Endothelial cell (in vitro differentiated cells): ENCODE results near the gene CYP27A1. TPM values are rescaled to one million over a fixed set of nuclear protein-coding genes. Genes with fewer than 3 reads are reported as not detected.

Source experiments
- DNase-seq: peaks from one replicate; pipeline ENCODE4 v3.0.0; 2021; ENCODE audit warnings: low spot score
- H3K27ac Mint-ChIP-seq: one replicate; pipeline ENCODE4 v1.8.0; 2021; ENCODE audit warnings: mixed read lengths, inconsistent platforms; ENCODE audit not compliant: unreplicated experiment
- H3K27me3 Mint-ChIP-seq: one replicate; pipeline ENCODE4 v1.8.0; 2021; ENCODE audit warnings: mild to moderate bottlenecking, moderate library complexity, mixed read lengths, inconsistent platforms; ENCODE audit not compliant: unreplicated experiment
- H3K36me3 Mint-ChIP-seq: one replicate; pipeline ENCODE4 v1.8.0; 2021; ENCODE audit warnings: mild to moderate bottlenecking, low read depth, mixed read lengths, inconsistent platforms; ENCODE audit not compliant: unreplicated experiment
- H3K4me1 Mint-ChIP-seq: one replicate; pipeline ENCODE4 v1.8.0; 2021; ENCODE audit warnings: mild to moderate bottlenecking, mixed read lengths, inconsistent platforms; ENCODE audit not compliant: unreplicated experiment
- H3K4me3 Mint-ChIP-seq: one replicate; pipeline ENCODE4 v1.8.0; 2021; ENCODE audit warnings: mild to moderate bottlenecking, mixed read lengths, inconsistent platforms; ENCODE audit not compliant: unreplicated experiment
- H3K9me3 Mint-ChIP-seq: one replicate; pipeline ENCODE4 v1.8.0; 2021; ENCODE audit warnings: mixed read lengths, inconsistent platforms; ENCODE audit not compliant: unreplicated experiment
- total RNA-seq: library from RNA; stranded (reverse); fragmentation: NEBNext Ultra II Directional; extraction: Animal tissue kit (Norgen Biotek cat#: 25700); gene quantifications from one replicate; pipeline ENCODE4 v1.2.1, GENCODE V29; 2021; ENCODE audit not compliant: unreplicated experiment
- TF ChIP-seq, protein P1 (sequence below): fragments of 200-600 bp; sonication (generic); IDR thresholded peaks from one replicate; pipeline ENCODE4 v1.5.0; 2021; ENCODE audit warnings: antibody characterized with exemption; ENCODE audit not compliant: unreplicated experiment

Gene CYP27A1
- total RNA-seq, 1 donor from 2014 or later, result 9.0 TPM

GRCh38 chr2:218813771-218814460, 32.0 kb downstream of the CYP27A1 start:
- Mint-ChIP-seq H3K27ac (no peak overlapping the region), H3K4me1 (no peaks in the 10 kb centered on the region), H3K9me3 (no peaks in the 10 kb centered on the region), H3K4me3 (no peak overlapping the region), H3K27me3 (peaks cover 5% of the 10 kb centered on the region), H3K36me3 (peaks cover 12% of the 10 kb centered on the region)
- DNase-seq, result no peak
- TF ChIP-seq, protein P1, sequence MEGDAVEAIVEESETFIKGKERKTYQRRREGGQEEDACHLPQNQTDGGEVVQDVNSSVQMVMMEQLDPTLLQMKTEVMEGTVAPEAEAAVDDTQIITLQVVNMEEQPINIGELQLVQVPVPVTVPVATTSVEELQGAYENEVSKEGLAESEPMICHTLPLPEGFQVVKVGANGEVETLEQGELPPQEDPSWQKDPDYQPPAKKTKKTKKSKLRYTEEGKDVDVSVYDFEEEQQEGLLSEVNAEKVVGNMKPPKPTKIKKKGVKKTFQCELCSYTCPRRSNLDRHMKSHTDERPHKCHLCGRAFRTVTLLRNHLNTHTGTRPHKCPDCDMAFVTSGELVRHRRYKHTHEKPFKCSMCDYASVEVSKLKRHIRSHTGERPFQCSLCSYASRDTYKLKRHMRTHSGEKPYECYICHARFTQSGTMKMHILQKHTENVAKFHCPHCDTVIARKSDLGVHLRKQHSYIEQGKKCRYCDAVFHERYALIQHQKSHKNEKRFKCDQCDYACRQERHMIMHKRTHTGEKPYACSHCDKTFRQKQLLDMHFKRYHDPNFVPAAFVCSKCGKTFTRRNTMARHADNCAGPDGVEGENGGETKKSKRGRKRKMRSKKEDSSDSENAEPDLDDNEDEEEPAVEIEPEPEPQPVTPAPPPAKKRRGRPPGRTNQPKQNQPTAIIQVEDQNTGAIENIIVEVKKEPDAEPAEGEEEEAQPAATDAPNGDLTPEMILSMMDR, result no peak

- no peaks in the 10 kb centered on the region for H3K9me3 Mint-ChIP-seq
- H3K4me3 Mint-ChIP-seq, result no peak overlapping the region
- H3K4me1 Mint-ChIP-seq, result no peaks in the 10 kb centered on the region
- TF ChIP-seq, protein P1, result no peak
- H3K27ac Mint-ChIP-seq, result no peak overlapping the region
- H3K27me3 Mint-ChIP-seq, result peaks cover 5% of the 10 kb centered on the region
- H3K36me3 Mint-ChIP-seq, result peaks cover 12% of the 10 kb centered on the region
- DNase-seq, result no peak
Observed at GRCh38 chr2:218814540-218815243, 32.7 kb downstream of the CYP27A1 start.

DNA sequence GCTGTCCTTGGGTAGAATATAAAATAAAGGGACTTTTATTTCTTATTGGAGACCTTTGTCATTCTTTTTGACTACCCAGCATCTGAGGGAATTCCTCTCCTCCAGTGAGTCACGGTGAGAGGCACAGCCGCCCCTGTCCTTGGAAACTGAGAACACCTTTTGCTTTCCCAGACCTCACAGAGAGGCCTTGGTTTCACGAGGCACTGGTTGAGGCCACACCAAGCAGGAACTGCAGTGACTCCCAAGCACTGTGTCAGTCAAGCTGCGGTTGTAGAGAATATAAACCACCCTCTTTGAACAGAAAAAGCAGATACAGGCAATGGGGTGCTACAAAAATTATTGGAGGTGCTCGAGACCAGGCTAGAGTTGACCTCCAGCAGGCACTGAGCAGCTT, 33.3 kb downstream of the CYP27A1 start:
- TF ChIP-seq, protein P1, result no peak
- DNase-seq, result no peak
- peaks cover 12% of the 10 kb centered on the region for H3K36me3 Mint-ChIP-seq
- H3K4me1 Mint-ChIP-seq, result no peaks in the 10 kb centered on the region
- H3K27ac Mint-ChIP-seq, result no peak overlapping the region
- H3K27me3 Mint-ChIP-seq, result peaks cover 5% of the 10 kb centered on the region
- H3K9me3 Mint-ChIP-seq, result no peaks in the 10 kb centered on the region
- H3K4me3 Mint-ChIP-seq, result no peak overlapping the region

GRCh38 chr2:218815649-218816048, 33.7 kb downstream of the CYP27A1 start:
- H3K36me3 Mint-ChIP-seq, result peaks cover 12% of the 10 kb centered on the region
- no peaks in the 10 kb centered on the region for H3K4me1 Mint-ChIP-seq
- H3K9me3 Mint-ChIP-seq, result no peaks in the 10 kb centered on the region
- TF ChIP-seq, protein P1, result no peak
- peaks cover 5% of the 10 kb centered on the region for H3K27me3 Mint-ChIP-seq
- H3K4me3 Mint-ChIP-seq, result no peak overlapping the region
- no peak overlapping the region for H3K27ac Mint-ChIP-seq
- DNase-seq, result no peak

DNA sequence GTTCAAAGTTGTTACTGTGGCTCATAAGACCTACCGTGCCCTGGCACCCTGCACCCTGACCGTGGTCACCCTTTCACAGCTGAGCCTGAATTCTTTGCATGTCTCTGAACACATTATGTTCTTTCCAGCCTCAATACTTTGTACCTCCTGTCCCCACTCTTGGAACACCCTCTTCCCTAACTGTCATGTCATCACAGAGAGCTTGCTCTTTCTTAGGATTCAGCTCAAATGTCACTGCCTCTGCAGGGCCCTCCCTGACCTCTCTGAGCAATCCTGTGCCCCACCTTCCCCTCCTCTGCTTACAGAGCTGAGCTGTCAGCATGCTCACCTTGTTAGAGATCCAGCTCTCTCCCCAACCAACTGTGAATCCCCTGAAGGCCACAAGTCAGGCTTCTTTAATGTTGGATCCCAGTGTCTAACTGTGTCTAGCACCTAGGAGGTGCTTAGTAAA, 34.6 kb downstream of the CYP27A1 start:
- TF ChIP-seq, protein P1, result no peak
- Mint-ChIP-seq H3K36me3 (peaks cover 12% of the 10 kb centered on the region), H3K27me3 (peaks cover 6% of the 10 kb centered on the region), H3K4me3 (no peak overlapping the region), H3K4me1 (no peaks in the 10 kb centered on the region), H3K27ac (no peak overlapping the region), H3K9me3 (no peaks in the 10 kb centered on the region)
- DNase-seq, result no peak
